NT2/D1 (cell line): Measurements from ENCODE around the gene ADA.

Experiments used
- DNase-seq: peaks from one replicate; pipeline ENCODE4 v3.0.0-alpha.2; 2011; ENCODE audit warnings: low read depth, low spot score
- H3K27me3 ChIP-seq: 2 replicates; pipeline ENCODE4 v1.6.0; 2011; ENCODE audit warnings: mild to moderate bottlenecking; ENCODE audit not compliant: insufficient read length, insufficient read depth
- H3K36me3 ChIP-seq: 2 replicates; pipeline ENCODE4 v1.6.1; 2011; ENCODE audit warnings: mild to moderate bottlenecking, low read length, mixed read lengths; ENCODE audit not compliant: insufficient read depth, insufficient read length
- H3K4me1 ChIP-seq: 2 replicates; pipeline ENCODE4 v1.5.1; 2011; ENCODE audit not compliant: insufficient read depth, insufficient read length
- H3K4me3 ChIP-seq: 2 replicates; pipeline ENCODE4 v1.5.1; 2011; ENCODE audit warnings: low read depth; ENCODE audit not compliant: insufficient read length
- H3K9ac ChIP-seq: 2 replicates; pipeline ENCODE4 v1.6.0; 2011; ENCODE audit warnings: low read depth; ENCODE audit not compliant: insufficient read length
- H3K9me3 ChIP-seq: 2 replicates; pipeline ENCODE4 v1.5.1; 2011; ENCODE audit warnings: mild to moderate bottlenecking, low read length; ENCODE audit not compliant: insufficient read depth
- SUZ12 ChIP-seq: IDR thresholded peaks from 2 replicates; pipeline ENCODE4 v1.6.1; 2011; ENCODE audit not compliant: insufficient read length, insufficient read depth; ENCODE audit errors: extremely low read depth
- YY1 ChIP-seq: IDR thresholded peaks from 2 replicates; pipeline ENCODE4 v1.6.1; 2011; ENCODE audit not compliant: insufficient read length, insufficient read depth
- ZNF274 ChIP-seq: IDR thresholded peaks from 2 replicates; pipeline ENCODE4 v1.6.1; 2011; ENCODE audit warnings: mild to moderate bottlenecking, low read depth, low read length

Gene ADA

DNA sequence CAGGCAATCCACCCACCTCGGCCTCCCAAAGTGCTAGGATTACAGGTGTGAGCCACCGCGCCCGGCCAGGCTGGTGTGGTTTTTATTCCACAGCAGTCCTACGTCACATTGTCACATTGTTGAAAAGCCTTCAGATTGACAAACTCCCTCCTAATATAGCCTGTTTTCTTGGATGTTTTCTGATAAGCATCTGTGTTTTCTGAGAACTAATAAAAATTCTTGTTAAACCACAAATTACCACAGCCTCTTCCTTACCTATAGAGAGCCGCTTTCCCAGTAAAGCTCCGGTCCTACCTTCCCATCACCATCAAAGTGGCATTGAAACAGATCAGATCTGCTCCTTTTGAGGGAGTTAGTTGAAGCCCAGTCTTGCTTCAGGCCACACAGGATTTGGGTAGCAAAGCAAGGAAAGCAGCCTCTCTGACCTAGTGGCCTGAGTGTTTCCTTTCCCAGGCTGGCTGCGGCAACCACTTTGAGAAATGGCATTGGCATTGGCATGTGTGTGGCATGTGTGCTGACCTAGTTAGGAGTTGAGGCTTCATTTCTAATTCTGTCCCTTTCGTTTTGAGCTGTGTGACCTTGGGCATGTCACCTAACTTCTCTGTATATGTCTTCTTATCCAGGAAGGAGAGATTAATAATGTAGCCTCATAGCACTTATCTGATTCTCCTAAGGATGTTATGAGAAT, 70.8 kb downstream of the ADA start:
- no peak for DNase-seq
- peaks cover 3% of the 10 kb centered on the region for H3K36me3 ChIP-seq
- TF ChIP-seq SUZ12, result no peak
- no peaks in the 10 kb centered on the region for H3K9me3 ChIP-seq
- H3K4me1 ChIP-seq, result peaks cover 8% of the 10 kb centered on the region
- H3K4me3 ChIP-seq, result no peak overlapping the region
- H3K27me3 ChIP-seq, result no peaks in the 10 kb centered on the region
- H3K9ac ChIP-seq, result no peak overlapping the region

DNA sequence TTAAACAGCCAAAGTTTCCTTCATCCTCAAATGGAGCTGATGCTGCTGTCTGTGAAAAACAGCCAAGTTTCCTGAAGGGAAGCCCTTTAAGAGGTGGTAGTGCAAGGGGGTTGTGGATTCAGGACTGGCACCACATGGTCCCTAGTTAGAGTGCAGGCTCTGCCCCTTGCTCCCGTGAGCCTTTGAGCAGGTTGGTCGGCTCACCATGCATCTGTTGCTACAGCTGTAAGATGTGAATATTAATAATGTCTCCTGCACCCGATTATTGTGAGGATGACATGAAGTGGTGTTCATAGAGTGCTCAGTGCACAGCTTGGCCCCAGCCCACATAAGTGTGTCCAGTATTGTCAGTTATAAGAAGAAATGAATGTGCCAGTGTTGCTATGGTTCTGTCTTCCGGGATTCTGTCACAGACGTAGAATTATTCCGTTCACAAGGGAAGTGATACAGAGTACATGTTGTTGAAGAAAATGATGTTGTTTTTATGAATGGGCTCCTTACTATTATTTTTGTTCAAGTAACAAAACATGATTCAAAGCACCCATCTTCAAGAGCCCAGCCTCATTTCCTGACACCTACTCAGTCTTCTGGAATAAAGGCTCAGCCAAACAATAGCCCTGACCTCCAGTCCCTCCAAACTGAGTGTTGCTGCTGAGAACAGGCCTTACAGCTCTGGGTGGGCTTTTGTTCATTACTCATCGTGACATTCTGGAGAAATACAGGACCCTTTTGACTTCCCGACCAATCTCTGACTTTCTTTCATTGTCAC, 72.0 kb downstream of the ADA start:
- H3K36me3 ChIP-seq, result no peaks in the 10 kb centered on the region
- no peaks in the 10 kb centered on the region for H3K9me3 ChIP-seq
- TF ChIP-seq SUZ12 (no peak), YY1 (no peak), ZNF274 (no peak)
- H3K9ac ChIP-seq, result no peak overlapping the region
- H3K27me3 ChIP-seq, result no peaks in the 10 kb centered on the region
- H3K4me1 ChIP-seq, result peaks cover 3% of the 10 kb centered on the region
- H3K4me3 ChIP-seq, result no peak overlapping the region
- no peak for DNase-seq

- peaks cover 7% of the 10 kb centered on the region for H3K4me1 ChIP-seq
- H3K36me3 ChIP-seq, result no peaks in the 10 kb centered on the region
- TF ChIP-seq YY1, result no peak
- no peak for TF ChIP-seq ZNF274
- no peak for TF ChIP-seq SUZ12
- no peak overlapping the region for H3K4me3 ChIP-seq
- DNase-seq, result no peak
- H3K27me3 ChIP-seq, result no peaks in the 10 kb centered on the region
- no peaks in the 10 kb centered on the region for H3K9me3 ChIP-seq
- no peak overlapping the region for H3K9ac ChIP-seq
These were observed 75.2 kb downstream of the ADA start for GRCh38 chr20:44576297-44576696.

- Histone ChIP-seq H3K4me3 (no peak overlapping the region), H3K27me3 (no peaks in the 10 kb centered on the region), H3K4me1 (peaks cover 7% of the 10 kb centered on the region), H3K9me3 (no peaks in the 10 kb centered on the region), H3K9ac (no peak overlapping the region), H3K36me3 (no peaks in the 10 kb centered on the region)
- DNase-seq, result no peak
- TF ChIP-seq YY1, result no peak
- no peak for TF ChIP-seq SUZ12
- no peak for TF ChIP-seq ZNF274
These were observed 77.1 kb downstream of the ADA start for GRCh38 chr20:44574372-44574771.

DNA sequence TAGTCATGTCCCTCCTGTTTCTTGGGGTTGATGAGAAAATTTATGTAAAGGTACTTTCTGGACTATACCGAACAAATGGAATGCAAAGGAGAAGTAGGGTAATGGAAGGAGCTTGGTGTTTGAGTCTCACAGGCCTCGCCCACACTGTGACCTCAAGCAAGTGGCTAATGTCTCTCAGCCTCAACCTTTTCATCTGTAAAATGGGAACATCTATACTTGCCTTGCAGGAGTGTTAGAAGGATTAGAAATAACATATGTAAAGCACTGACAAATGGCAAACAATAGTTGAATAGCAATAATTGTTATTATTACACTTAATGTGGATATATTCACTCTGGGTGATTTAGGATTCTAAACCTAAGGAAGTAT, 78.0 kb downstream of the ADA start:
- no peak for DNase-seq
- H3K27me3 ChIP-seq, result no peaks in the 10 kb centered on the region
- no peak overlapping the region for H3K9ac ChIP-seq
- H3K36me3 ChIP-seq, result no peaks in the 10 kb centered on the region
- H3K9me3 ChIP-seq, result no peaks in the 10 kb centered on the region
- no peak overlapping the region for H3K4me3 ChIP-seq
- H3K4me1 ChIP-seq, result peaks cover 7% of the 10 kb centered on the region
- TF ChIP-seq SUZ12, result no peak
- TF ChIP-seq YY1, result no peak
- no peak for TF ChIP-seq ZNF274

GRCh38 chr20:44572551-44573500, 78.7 kb downstream of the ADA start:
- Histone ChIP-seq H3K4me1 (peaks cover 7% of the 10 kb centered on the region), H3K9ac (no peak overlapping the region), H3K27me3 (no peaks in the 10 kb centered on the region), H3K36me3 (no peaks in the 10 kb centered on the region), H3K9me3 (no peaks in the 10 kb centered on the region), H3K4me3 (no peak overlapping the region)
- TF ChIP-seq YY1 (no peak), SUZ12 (no peak), ZNF274 (no peak)
- no peak for DNase-seq

DNA sequence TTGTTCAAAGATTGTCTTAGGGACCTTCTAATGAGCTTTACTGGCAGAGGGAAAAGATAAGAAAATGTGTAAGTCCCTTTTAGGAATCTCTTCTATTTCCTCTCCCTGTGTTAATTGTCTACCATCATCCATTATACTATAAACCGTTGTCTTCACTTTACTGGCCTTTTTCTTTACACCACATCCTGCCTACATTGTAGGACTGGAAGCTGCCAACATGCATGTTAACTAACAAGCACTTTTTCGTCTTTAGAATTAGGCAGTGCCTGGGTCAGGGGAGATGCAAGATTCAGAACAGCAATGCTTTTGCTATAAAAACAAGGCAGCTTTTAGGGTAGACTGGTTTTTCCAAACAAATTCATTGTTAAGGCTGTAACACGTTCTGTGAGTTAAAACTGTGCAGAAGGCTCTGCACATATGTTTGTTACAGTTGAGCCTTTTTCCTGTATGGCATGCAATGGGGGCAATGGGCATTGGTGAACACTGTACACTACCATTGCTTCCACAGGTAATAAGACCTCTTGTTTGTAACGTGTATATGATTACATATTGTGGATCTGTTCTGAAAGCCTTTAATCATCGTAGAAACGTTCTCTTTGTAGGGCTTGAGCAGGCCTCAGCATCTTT, 80.0 kb downstream of the ADA start:
- Histone ChIP-seq H3K9ac (no peak overlapping the region), H3K4me3 (no peak overlapping the region), H3K4me1 (peaks cover 5% of the 10 kb centered on the region), H3K9me3 (no peaks in the 10 kb centered on the region), H3K36me3 (no peaks in the 10 kb centered on the region), H3K27me3 (no peaks in the 10 kb centered on the region)
- DNase-seq, result no peak
- no peak for TF ChIP-seq SUZ12
- no peak for TF ChIP-seq ZNF274
- no peak for TF ChIP-seq YY1
